GM08714 (cell line): ENCODE results near the gene ABL1.
"Not testable (repeated sequence)": the region's sequence is repeated elsewhere in the genome, so short reads cannot be mapped to it uniquely, and the experiment has no call there.

Source experiments
- H3K4me3 ChIP-seq: fragments of 200-500 bp; sonication (Bioruptor generic); 2 replicates; pipeline ENCODE4 v1.5.1; 2014; ENCODE audit warnings: mild to moderate bottlenecking, low read length, inconsistent platforms
- ZNF274 ChIP-seq: IDR thresholded peaks from 2 replicates; pipeline ENCODE4 v1.6.1; 2012; ENCODE audit warnings: mild to moderate bottlenecking, low read depth, low read length

The ABL1 gene

DNA sequence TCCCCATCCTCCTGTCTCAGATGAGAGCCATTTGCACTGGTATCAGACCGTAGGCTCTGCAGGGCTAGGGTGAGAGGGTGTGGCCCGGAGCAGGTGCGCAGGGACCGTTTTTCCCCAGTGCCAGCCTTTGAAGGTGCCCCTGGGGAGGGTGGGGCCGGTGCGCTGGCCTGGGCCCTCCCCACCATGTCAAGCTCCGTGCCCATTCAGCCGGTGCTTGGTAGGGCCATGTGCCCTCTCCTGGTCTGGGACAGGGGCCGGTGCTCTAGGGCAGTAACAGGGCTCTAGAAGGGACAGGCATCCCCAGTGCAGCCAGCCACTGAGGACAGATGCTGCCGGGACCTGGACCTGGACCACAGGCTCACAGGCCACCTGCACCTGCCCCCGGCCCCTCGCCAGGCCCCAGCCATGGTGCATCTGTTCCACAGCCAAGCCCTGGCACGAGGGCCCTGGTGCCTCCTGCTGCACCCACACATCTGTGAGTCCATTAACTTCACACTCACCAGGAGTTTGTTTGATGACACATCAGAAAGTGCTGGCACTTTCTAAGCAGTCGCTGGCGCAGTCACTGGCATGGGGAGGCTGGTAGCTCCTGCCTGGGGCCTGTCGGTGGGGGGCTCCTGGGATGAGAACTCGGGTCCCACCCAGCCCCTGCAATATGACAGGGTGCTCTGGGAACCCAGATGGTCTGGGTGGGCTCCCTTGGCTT lies 66.6 kb downstream of the ABL1 start:
- TF ChIP-seq ZNF274: no peak
- H3K4me3 ChIP-seq: no peak overlapping the region

DNA sequence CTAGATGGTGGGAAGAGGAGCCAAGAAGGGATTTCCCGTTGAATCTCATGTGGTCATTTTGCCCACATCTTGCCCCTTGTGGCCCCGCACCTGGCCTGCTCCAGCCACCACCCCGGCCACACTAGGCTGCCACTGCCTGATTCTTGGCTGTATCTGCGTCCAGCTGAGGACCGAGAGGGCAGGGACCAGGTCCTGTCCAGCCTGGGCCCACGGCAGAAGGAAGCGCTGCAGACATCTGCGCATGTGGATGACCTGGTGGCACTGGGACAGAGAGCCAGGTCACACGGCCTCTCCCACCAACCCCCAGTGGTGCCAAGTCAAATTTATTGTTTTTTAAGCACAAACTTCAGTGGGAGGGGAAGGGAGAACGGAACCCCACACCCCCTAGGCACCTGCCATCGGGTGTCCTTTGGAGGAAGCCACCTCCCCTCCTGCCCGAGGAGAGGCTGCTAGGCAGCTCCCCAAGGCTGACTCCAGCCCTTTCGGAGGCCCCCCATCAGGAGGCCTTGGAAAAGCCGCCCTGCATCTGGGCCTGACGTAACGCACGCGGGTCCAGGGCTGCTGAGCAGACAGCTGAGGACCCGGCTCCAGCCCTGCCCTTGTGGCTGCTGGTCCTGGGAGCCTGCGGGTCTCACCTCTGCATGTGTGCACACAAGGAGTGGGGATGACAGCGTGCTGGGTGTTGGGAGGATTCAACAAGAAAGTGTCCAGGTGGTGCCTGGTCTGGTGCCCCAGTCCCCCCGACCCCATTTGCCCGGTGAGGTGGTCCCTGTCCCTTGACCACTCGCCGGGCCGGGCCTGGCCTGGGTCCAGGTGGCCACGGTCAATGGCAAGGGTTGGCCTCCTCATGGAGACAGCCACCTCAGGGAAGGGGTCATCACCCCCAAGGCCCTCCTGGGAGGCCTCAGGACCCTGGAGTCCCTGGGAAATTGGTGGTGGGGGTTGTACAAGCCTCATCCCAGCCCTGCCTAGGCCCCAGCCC lies 67.4 kb downstream of the ABL1 start:
- H3K4me3 ChIP-seq: no peak overlapping the region
- no peak for TF ChIP-seq ZNF274

DNA sequence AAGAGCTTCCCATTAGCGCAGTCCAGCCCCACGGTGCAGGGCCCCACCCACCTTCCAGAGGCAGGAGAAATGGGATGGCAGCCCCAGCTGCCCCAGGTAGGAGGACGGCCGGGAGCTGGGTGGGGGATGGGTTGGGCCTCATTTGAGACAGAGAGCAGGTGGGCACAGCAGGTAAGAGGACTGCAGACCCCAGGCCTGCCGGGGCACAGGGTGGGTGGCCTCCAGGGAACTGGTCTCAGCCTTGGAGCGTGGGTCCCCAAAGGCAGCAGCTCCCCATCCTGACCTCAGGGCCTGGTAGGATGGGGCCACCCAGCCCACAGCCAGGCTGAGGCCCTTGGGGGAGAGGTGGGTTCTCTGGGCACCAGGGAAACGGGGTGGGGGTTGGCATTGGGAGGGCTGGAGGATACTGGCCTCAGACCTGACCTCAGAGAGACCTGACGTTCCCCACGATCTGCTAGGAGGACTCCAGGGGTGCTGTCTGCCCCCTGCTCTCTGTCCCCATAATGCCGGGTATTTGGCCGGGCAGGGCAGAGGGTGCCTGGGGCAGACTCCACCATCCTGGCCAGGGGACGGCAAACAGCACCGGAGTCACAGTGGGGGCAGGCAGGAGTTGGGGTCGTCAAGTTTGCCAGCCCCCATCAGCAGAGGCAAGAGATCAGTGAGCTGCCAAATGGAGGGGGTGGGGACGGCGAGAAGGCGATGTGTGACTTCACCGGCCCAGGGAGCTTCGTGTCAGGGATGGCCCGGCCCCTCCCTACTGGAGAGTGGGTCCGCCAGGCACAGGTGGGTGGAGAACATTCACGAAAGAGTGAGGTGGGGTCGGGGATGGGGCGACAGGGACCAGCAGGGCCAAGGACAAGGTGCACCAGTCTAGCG lies 68.4 kb downstream of the ABL1 start:
- H3K4me3 ChIP-seq: no peak overlapping the region
- TF ChIP-seq ZNF274: no peak

DNA sequence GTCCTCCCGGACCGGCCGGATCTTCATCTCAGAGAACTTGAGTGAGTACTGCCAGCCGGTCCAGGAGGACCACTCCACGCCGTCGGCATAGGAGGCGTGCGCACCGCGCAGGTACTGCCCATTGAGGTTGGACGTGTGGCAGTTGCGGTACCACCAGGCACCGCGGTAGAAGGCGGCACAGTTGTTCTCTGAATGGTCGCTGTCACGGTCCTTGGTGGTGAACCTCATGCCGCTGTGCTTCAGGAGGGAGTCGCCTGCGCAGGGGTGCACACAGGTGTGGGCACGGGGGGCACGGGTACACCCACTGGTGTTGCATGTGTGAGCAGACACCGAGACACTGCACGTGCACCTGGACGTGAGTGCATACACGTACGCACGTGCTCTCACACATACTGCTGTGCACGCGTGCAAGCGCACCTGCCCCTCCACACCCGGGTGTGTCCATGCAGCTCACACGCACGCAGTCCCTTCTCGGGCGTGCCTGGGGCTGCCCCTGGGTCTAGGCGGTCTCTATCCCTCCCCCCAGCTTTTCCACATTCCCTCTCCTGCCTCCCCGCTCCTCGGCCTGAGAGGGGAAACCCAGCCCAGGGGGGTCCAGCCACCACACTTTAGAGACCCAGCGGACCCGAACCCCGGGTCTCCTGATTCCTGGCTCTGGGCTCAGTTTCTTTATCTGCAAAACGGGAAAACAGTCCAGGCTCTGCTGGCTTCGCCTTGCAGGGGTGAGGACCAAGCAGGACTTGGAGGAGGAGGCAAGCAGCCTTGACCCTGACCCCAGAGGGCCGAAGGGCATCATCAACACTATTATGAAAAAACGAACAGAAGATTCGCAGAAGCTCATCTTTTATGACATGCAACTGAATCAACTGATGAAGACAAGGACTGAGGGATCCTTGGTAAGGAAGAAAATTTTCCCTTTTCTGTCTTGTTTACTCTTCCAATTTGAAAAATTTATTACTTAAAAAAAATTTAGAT lies 69.3 kb downstream of the ABL1 start:
- no peak for TF ChIP-seq ZNF274
- no peak overlapping the region for H3K4me3 ChIP-seq

DNA sequence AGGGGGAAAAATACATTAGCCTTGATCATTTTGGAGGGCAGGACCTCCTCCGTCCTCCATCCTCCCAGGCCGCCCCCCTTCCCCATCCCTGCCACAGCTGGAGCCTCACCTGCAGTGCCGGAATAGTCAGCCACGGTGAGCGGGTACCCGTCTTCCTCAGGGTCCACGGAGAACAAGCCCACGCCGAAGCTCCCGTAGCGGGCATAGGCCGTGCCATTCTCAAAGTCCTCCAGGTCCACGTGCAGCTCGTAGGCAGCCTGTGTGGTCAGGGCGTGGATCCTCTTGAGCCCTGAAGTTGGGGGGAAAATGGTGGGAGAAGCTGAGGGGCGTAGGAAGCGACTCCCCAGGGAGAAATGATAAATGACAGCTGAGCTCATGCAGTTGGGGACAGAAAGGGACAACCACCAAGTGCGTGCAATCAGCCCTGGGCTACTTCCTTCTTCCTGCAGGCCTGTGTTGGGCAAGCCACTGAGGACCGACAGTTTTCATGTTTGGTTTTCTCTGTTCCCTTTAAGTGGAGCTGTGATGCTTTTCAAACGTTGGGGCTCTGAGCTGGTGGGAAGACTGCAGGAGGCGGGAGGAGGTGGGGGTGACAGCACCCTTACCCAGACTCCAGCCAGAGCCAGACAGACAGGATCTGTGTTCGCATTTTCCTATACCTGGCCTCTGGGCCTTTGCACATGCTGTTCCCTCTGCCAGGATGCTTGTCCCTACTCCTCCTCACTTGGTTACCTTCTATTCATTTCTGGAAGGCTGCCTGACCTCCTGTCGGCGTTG lies 70.3 kb downstream of the ABL1 start:
- H3K4me3 ChIP-seq: no peak overlapping the region

DNA sequence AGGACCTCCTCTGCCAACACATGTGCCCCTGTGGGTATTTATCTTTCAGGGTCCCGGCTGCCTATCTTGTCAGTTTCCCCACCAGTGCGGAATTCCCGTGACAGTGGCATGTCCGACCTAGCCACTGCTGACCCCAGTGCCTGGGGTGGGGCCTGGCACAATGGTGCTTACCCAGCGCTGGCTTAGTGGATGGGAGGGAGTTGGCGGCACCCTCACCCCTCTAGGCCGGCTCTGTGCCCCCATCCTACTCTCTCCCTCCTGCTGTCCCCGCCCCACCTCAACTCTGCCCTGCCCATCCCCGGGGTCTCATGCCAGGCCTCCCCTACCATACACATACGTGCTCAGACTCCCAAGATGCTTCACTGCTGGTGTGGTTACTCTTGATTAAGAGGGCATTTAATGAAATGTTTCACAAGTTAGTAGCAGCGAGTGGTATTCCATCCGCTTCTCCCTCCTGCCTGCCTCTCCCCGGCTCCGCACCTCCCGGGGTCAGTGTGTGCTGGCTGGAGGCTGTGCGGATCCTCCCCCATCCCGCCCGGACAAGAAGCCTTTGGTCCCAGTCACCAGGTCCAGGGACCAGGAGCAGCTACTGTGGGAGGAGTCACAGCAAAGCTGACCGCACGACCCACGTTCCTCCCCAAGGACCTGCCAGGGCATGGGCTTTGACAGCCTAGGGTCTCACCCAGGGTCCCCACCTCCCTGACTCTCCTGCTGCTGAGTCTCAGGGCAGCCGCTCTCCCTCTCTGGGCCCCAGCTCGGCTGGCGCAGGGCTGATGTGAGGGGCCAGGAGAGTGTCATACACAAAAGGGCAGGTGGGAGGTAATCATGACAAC lies 71.1 kb downstream of the ABL1 start:
- H3K4me3 ChIP-seq: no peak overlapping the region
- no peak for TF ChIP-seq ZNF274

More for the DNA sequence above, 70.3 kb downstream of the ABL1 start:
- no peak for TF ChIP-seq ZNF274

DNA sequence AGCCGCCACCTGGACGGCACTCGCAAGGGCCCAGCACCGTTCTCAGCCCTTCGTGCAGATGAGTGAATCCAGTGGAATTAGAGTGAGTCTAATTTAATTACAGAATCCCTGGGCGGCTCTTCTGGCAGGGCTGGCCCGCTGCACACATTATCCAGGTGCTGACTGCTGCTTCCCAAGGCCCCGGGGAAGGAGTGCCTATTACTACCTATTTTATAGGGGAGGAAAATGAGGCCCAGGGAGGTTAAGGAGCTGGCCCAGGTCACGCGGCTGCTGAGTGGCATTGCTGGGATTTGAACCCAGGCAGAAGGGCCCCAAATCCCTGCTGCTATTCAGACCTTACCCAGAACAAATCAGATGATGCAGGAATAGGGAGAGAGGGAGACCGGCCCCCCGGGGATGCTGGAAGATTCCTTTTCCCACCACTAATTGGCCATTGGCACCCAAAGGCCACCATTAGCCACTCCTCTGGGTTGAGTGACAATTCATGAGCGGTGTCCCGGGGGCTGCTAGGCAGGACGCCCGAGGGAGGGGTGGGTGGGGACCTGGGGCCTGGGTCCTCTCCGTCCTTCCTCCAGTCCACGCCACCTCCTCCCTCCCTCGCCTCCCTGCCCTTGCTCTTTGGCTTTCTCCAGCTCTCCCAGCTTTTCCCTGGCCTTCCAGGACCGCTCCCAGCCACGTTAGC lies 71.8 kb downstream of the ABL1 start:
- no peak for TF ChIP-seq ZNF274
- H3K4me3 ChIP-seq: no peak overlapping the region

DNA sequence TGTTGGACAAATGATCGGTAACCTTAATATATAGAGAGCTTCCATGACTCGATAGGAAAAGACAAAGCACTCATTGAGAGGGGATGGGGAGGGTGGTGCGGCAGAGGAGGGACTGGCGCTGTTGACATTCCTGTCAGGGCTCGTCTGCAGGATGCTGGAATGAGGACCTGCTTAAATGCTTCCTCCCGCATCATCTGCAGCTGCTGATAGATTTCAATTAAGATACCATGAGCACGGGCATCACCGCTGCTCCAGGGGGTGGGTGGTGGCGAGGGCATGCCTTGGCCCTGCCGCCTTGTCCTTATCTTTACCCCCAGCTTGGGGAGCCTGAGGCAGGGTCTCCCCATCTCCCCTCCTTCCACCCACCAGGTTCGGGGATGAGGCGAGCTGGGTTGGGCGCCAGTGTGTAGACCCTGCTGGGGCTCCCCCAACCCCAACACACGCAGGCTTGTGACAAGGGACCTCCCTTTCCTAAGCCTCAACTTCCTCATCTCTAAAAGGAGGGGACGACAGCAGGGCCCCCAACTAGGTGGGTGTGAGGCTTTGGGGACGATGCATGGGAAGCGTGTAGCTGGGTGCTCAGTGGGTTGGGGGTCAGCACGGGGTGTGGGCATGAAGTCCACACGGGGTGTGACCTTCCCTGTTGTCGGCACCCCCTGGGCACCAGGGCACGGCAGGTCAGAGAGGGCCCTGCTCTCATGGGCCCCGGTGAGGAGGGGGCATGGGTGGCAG lies 73.3 kb downstream of the ABL1 start:
- no peak for TF ChIP-seq ZNF274
- no peak overlapping the region for H3K4me3 ChIP-seq

DNA sequence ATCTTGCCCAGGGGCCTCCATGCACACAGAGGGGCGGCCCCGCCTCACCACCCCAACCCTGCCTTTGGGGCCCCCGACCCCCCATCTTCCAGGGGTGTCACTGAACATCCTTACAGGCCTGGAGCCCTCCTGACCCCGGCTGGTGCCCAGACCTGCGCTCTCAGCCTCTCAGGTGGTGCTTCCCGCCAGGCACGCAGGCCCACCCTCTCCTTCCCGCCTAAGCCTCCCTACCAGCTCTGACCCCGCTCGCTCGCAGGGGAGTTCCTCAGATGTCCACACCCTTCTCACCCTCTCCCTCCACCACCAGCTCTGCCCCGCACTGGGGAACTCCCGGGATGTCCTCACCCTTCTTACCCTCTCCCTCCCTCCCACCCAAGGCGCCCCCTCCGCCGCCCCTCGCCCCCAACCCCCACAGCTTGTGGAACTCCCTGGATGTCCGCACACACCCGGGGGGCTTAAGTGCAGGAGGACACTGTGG lies 73.9 kb downstream of the ABL1 start:
- no peak overlapping the region for H3K4me3 ChIP-seq
- no peak for TF ChIP-seq ZNF274

DNA sequence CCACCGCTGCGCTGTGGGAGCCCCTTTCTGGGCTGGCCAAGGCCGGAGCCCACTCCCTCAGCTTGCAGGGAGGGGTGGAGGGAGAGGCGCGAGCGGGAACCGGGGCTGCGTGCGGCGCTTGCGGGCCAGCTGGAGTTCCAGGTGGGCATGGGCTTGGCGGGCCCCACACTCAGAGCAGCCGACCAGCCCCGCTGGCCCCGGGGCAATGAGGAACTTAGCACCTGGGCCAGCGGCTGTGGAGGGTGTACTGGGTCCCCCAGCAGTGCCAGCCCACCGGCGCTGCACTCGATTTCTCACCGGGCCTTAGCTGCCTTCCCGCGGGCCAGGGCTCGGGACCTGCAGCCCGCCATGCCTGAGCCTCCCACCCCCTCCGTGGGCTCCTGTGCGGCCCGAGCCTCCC lies 75.0 kb downstream of the ABL1 start:
- not testable (repeated sequence) for H3K4me3 ChIP-seq

DNA sequence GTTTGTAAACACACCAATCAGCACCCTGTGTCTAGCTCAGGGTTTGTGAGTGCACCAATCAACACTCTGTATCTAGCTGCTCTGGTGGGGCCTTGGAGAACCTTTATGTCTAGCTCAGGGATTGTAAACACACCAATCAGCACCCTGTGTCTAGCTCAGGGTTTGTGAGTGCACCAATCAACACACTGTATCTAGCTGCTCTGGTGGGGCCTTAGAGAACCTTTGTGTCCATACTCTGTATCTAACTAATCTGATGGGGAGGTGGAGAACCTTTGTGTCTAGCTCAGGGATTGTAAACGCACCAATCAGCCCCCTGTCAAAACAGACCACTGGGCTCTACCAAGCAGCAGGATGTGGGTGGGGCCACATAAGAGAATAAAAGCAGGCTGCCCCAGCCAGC lies 75.6 kb downstream of the ABL1 start:
- H3K4me3 ChIP-seq: not testable (repeated sequence)
